ENCODE data around the gene LCE2B.

- TF ChIP-seq CTCF (IDR thresholded peaks at IDR 0.05) (no peak), ZFX (IDR thresholded peaks at IDR 0.05; ENCODE audit: borderline replicate concordance) (no peak)
These were observed 29.5 kb upstream of the LCE2B start for GRCh38 chr1:152656459-152656858.
